Measurements from ENCODE around the gene ATP10A. TPM values are rescaled to one million over a fixed set of nuclear protein-coding genes. Genes with fewer than 3 reads are reported as not detected.

Gene ATP10A
- total and polyA plus RNA-seq, 2 donors from 2014 or later, result 4.0 to 6.8 TPM

DNA sequence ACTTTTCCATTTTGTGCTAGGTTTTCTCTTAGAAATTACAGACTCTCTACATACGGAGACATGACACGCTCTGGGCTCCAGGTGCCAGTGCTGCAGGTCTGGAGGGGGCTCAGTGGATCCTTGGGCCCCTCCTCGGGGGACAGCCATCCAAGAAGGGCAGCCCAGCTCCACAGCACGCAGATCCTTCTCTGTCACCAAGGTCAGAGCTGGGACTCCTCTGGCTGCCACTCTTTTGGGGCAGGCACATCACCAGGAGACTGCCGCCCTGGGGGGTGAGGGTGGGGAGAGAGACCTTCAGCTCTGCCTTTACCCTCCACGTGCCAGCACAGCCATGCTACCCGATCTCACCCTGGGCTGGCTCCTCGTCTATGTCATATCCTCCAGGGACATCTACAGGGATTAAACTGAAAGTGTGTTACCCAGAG is 65.6 kb downstream of the ATP10A start:
- DNase-seq (peak in 1 of 5 donors; percentile 32), FAIRE-seq (no peak)
- no peak overlapping the region for H3K4me3 ChIP-seq (ENCODE audit: low read length in 3 of 3)

DNA sequence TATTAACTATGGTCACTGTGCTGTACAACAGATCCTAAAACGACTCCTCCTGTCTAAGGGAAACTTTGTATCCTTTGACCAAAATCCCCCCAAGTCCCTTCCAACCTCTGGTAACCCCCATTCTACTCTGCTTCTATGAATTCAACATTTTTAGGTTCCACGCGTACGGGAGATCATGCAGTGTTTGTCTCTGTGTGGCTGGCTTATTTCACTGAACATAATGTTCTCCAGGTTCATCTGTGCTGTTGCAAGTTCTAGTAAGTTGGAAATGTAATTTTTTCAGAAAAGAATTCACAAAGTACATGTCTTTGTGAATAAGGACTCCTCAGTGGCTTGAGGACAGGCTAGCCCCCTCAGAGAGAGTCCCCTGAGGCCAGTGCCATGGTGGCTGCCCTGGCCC is 66.1 kb downstream of the ATP10A start:
- Histone ChIP-seq H3K4me3 (ENCODE audit: low read length in 3 of 3) (no peak overlapping the region), H3K4me1 (ENCODE audit: control insufficient read depth in 2 of 3, insufficient read depth in 2 of 3, low read depth in 1 of 3, low read length in 3 of 3) (peaks cover 0 to 2% (median 0%) of the 10 kb centered on the region in 3 donors), H3K9me3 (ENCODE audit: control insufficient read depth in 2 of 3, insufficient read depth in 1 of 3, low read length in 3 of 3) (no peaks in the 10 kb centered on the region), H3K27me3 (ENCODE audit: control insufficient read depth, insufficient read depth, low read length) (no peaks in the 10 kb centered on the region), H3K36me3 (ENCODE audit: control insufficient read depth in 2 of 3, insufficient read depth in 3 of 3, low read length in 3 of 3) (no peaks in the 10 kb centered on the region), H3K27ac (ENCODE audit: low read depth in 2 of 2, low read length in 2 of 2) (no peak overlapping the region), H3K9ac (ENCODE audit: low read length in 3 of 3) (no peak overlapping the region)
- intact Hi-C loops (cut with DNase I), result no loop called here
- TF ChIP-seq, protein P1, sequence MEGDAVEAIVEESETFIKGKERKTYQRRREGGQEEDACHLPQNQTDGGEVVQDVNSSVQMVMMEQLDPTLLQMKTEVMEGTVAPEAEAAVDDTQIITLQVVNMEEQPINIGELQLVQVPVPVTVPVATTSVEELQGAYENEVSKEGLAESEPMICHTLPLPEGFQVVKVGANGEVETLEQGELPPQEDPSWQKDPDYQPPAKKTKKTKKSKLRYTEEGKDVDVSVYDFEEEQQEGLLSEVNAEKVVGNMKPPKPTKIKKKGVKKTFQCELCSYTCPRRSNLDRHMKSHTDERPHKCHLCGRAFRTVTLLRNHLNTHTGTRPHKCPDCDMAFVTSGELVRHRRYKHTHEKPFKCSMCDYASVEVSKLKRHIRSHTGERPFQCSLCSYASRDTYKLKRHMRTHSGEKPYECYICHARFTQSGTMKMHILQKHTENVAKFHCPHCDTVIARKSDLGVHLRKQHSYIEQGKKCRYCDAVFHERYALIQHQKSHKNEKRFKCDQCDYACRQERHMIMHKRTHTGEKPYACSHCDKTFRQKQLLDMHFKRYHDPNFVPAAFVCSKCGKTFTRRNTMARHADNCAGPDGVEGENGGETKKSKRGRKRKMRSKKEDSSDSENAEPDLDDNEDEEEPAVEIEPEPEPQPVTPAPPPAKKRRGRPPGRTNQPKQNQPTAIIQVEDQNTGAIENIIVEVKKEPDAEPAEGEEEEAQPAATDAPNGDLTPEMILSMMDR (IDR thresholded peaks at IDR 0.05; ENCODE audit: borderline replicate concordance, extremely low read depth, insufficient read depth), result no peak
- FAIRE-seq (no peak), DNase-seq (no peak)

More for the DNA sequence above, 65.6 kb downstream of the ATP10A start:
- Histone ChIP-seq H3K36me3 (ENCODE audit: control insufficient read depth in 2 of 3, insufficient read depth in 3 of 3, low read length in 3 of 3) (no peaks in the 10 kb centered on the region), H3K27me3 (ENCODE audit: control insufficient read depth, insufficient read depth, low read length) (no peaks in the 10 kb centered on the region), H3K27ac (ENCODE audit: low read depth in 2 of 2, low read length in 2 of 2) (no peak overlapping the region), H3K4me1 (ENCODE audit: control insufficient read depth in 2 of 3, insufficient read depth in 2 of 3, low read depth in 1 of 3, low read length in 3 of 3) (peaks cover 0 to 2% (median 0%) of the 10 kb centered on the region in 3 donors), H3K9me3 (ENCODE audit: control insufficient read depth in 2 of 3, insufficient read depth in 1 of 3, low read length in 3 of 3) (no peaks in the 10 kb centered on the region), H3K9ac (ENCODE audit: low read length in 3 of 3) (no peak overlapping the region)
- TF ChIP-seq, protein P1 (IDR thresholded peaks at IDR 0.05; ENCODE audit: borderline replicate concordance, extremely low read depth, insufficient read depth), result no peak
- intact Hi-C loops (cut with DNase I), result no loop called here

DNA sequence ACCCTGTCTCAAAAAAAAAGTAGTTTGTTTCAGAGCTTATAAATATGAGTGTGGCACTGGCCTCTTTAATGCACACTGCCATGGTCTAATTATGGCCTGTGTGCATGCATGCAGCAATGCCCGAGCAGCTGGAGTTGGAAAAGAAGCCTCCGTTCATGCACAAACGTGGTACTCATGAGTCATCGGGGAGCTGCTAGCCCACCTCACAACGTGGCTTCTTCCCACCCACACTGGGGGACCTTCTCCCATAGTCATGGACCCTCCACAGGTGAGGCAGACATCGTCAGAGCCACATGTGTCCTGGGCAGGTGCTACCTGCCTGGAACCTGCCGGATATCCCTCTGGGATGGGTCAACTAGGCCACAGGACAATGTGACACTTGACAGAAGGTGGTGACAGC is 66.7 kb downstream of the ATP10A start:
- intact Hi-C loops (cut with DNase I), result no loop called here
- Histone ChIP-seq H3K36me3 (ENCODE audit: control insufficient read depth in 2 of 3, insufficient read depth in 3 of 3, low read length in 3 of 3) (no peaks in the 10 kb centered on the region), H3K27ac (ENCODE audit: low read depth in 2 of 2, low read length in 2 of 2) (no peak overlapping the region), H3K9me3 (ENCODE audit: control insufficient read depth in 2 of 3, insufficient read depth in 1 of 3, low read length in 3 of 3) (no peaks in the 10 kb centered on the region), H3K4me3 (ENCODE audit: low read length in 3 of 3) (no peak overlapping the region), H3K4me1 (ENCODE audit: control insufficient read depth in 2 of 3, insufficient read depth in 2 of 3, low read depth in 1 of 3, low read length in 3 of 3) (peaks cover 0 to 2% (median 0%) of the 10 kb centered on the region in 3 donors), H3K27me3 (ENCODE audit: control insufficient read depth, insufficient read depth, low read length) (no peaks in the 10 kb centered on the region), H3K9ac (ENCODE audit: low read length in 3 of 3) (no peak overlapping the region)
- peak in 1 of 5 donors; percentile 35 for DNase-seq
- no peak for FAIRE-seq
- TF ChIP-seq, protein P1 (IDR thresholded peaks at IDR 0.05; ENCODE audit: borderline replicate concordance, extremely low read depth, insufficient read depth), result no peak

- Histone ChIP-seq H3K9ac (ENCODE audit: low read length in 3 of 3) (no peak overlapping the region), H3K9me3 (ENCODE audit: control insufficient read depth in 2 of 3, insufficient read depth in 1 of 3, low read length in 3 of 3) (no peaks in the 10 kb centered on the region), H3K36me3 (ENCODE audit: control insufficient read depth in 2 of 3, insufficient read depth in 3 of 3, low read length in 3 of 3) (no peaks in the 10 kb centered on the region), H3K27ac (ENCODE audit: low read depth in 2 of 2, low read length in 2 of 2) (no peak overlapping the region), H3K4me3 (ENCODE audit: low read length in 3 of 3) (no peak overlapping the region), H3K27me3 (ENCODE audit: control insufficient read depth, insufficient read depth, low read length) (no peaks in the 10 kb centered on the region), H3K4me1 (ENCODE audit: control insufficient read depth in 2 of 3, insufficient read depth in 2 of 3, low read depth in 1 of 3, low read length in 3 of 3) (peaks cover 0 to 2% (median 0%) of the 10 kb centered on the region in 3 donors)
- TF ChIP-seq, protein P1 (IDR thresholded peaks at IDR 0.05; ENCODE audit: borderline replicate concordance, extremely low read depth, insufficient read depth), result no peak
- no peak for FAIRE-seq
- DNase-seq, result no peak
- intact Hi-C loops (cut with DNase I), result no loop called here
Measured at GRCh38 chr15:25795712-25796111, 67.4 kb downstream of the ATP10A start.
